ENCODE results near the gene ELF3. TPM values are rescaled to one million over a fixed set of nuclear protein-coding genes. Genes with fewer than 3 reads are reported as not detected.

The ELF3 gene
- total and polyA plus RNA-seq, 2 of the 13 experiments (the other 11 are each of a cell fraction or from before 2014, with no cell fraction given), result 11.5 to 55.1 TPM

- TF ChIP-seq ZNF264 (CRISPR knock-in tag; IDR thresholded peaks at IDR 0.05) (no peak), ARID3A (IDR thresholded peaks at IDR 0.05; ENCODE audit: low read depth, low read length) (peak; percentile 30; the same call in 1 of the 2 replicates), HCFC1 (IDR thresholded peaks at IDR 0.05; ENCODE audit: low read depth, low read length) (no peak), TARDBP (CRISPR knock-in tag; IDR thresholded peaks at IDR 0.05) (no peak), ETS1 (CRISPR knock-in tag; IDR thresholded peaks at IDR 0.05) (no peak), NBN (conservative IDR thresholded peaks at IDR 0.05) (no peak), ZNF572 (CRISPR knock-in tag; IDR thresholded peaks at IDR 0.05) (peak; percentile 28; the same call in 1 of the 2 replicates), ZNF263 (CRISPR knock-in tag; IDR thresholded peaks at IDR 0.05) (no peak; the same call in 1 of the 2 replicates), CBX1 (IDR thresholded peaks at IDR 0.05; ENCODE audit: low read depth) (no peak), ZNF3 (CRISPR knock-in tag; IDR thresholded peaks at IDR 0.05) (no peak), ZNF574 (CRISPR knock-in tag; IDR thresholded peaks at IDR 0.05) (no peak), ZHX2 (IDR thresholded peaks at IDR 0.05; ENCODE audit: low read depth) (no peak), ZHX2 (CRISPR knock-in tag; IDR thresholded peaks at IDR 0.05; ENCODE audit: borderline replicate concordance) (no peak), GABPB1 (CRISPR knock-in tag; IDR thresholded peaks at IDR 0.05) (no peak; the same call in 1 of the 2 replicates)
Measured at GRCh38 chr1:202009326-202010179, 834 bp upstream of the ELF3 start (continued).
